Stimulated activated CD8-positive, alpha-beta memory T cell treated with anti-CD3 and anti-CD28 coated beads, Interleukin-4, amount 100 ng/mL, for 48 hours (primary cell): ENCODE results near the gene MIPOL1.
"Not testable (repeated sequence)": the region's sequence is repeated elsewhere in the genome, so short reads cannot be mapped to it uniquely, and the experiment has no call there.

Experiments
- DNase-seq: peaks from one replicate; pipeline ENCODE4 v3.0.0-alpha.2; 2020

The MIPOL1 gene

DNA sequence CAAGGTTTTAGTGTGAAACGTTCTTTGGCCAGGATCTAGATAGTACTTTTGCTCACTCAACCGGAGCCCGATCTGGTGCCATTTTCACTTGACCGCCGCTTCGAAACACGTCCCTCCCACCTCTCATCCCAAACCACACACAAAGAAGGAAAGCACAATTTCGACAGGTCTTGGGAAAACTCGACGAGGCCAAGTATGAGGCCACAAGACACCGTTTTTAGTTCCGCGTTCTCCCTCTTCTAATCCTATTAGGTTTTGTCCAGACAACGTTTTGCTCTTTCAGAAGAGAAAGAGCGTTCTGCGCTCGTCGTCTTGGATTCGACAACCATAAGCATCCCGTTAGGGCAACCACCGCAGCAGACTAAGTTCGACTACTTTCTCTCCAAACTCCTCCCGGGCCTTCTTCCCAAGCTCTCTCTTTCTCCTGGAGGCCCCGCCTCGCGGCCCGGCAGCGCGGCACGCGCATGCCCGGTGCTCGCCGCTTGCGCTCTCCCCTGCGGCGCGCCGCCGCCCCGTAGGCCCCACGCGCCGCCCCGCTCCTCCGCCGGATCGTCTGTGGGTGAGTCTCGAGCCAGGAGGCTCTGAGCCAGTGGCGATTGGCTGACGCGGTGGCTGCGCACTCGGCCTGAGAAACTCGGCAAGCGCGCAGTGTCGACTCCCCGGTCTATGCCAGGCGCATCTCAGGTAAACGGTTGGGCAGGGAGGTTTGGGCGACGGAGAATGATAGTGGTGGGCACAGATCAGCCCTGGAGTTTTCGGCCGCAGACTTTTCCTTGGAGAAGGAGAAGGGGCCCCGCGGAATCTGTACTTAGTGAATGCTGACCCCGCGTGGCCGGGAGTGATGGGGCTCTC, at the start of gene MIPOL1:
Gene MIPOL1 (plus strand): TSS at position 517 of the 852 bp plus-strand sequence. CDS start 49,952 bp downstream, outside the sequence.
- DNase-seq: peak; percentile 33

DNA sequence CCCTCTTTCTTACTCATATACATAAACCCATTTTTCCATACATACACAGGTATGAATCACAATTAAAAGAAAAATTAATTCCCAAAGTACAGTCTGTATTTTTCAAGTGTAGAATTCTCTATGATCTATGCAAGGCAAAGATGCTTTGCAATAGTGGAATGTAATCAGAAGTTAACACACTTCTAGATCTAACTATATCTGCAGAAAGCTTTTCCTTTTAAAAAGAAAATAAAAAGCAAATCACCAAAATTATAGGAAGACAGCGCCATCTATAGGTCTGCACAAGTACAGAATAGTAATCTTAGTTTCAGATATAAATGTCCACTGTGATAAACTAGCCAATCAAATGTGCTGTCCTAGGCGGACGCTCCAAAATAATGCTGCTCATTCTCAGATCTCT, 47.3 kb upstream of the MIPOL1 start:
- DNase-seq: no peak

DNA sequence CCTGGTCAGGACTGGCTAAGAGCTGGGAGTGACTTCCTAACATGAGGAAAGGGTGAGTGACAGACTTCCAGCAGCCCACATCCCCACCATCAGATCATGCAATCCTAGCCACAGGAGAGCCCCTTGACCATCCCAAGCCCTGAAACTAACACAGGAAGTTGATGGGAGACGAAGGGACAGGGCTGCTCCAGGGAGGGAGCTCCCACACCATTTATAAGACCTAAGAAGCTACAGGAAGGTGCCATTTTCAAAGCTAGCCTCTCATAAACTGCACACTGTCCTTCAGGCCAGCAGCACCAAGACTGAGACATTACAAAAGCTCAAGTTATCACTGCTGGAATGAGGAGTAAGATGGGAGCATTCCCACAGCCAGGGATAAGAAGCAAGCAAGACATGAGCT, 44.7 kb upstream of the MIPOL1 start:
- DNase-seq: no peak

DNA sequence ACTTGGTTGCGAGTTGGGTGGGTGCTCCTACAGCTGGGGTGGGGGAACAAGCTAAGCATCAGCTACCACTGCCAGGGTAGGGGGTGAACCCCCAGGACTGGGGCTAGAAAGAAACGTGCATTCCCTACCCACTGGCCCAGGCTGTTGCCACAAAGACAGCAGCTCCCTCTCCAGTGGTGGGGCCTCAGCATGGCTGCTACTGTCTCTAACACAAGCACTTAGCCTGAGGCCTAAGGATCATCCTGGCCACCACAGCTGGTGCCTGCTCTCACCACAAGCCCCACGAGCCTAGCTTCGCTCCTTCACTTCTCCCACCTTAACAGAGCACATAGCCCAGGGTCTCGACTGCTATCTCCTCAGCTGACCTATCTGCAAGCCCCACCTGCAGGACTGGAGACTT, 44.3 kb upstream of the MIPOL1 start:
- DNase-seq: no peak

- DNase-seq: no peak
These were observed 39.8 kb upstream of the MIPOL1 start for GRCh38 chr14:37157987-37158386.

GRCh38 chr14:37162307-37162706, 35.4 kb upstream of the MIPOL1 start:
- DNase-seq: not testable (repeated sequence)

DNA sequence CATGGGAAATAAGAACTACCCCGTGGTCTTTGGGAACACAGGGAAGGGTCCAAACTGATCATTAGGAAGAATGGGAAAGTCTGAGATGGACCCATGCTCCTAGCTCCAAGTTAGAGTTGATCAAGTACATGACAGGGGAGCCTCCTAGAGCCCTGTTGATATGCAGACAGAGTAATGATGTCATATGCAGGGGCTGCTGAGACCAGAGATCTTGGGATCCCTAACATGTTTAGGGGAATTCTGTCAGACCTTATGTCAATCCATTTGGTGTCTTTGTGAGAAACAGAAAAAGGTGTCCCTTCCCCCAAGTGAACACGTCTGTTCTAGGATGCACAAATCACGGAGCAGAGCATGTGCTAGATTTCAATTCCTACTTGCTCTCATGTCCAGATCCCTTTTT, 31.9 kb upstream of the MIPOL1 start:
- DNase-seq: no peak

DNA sequence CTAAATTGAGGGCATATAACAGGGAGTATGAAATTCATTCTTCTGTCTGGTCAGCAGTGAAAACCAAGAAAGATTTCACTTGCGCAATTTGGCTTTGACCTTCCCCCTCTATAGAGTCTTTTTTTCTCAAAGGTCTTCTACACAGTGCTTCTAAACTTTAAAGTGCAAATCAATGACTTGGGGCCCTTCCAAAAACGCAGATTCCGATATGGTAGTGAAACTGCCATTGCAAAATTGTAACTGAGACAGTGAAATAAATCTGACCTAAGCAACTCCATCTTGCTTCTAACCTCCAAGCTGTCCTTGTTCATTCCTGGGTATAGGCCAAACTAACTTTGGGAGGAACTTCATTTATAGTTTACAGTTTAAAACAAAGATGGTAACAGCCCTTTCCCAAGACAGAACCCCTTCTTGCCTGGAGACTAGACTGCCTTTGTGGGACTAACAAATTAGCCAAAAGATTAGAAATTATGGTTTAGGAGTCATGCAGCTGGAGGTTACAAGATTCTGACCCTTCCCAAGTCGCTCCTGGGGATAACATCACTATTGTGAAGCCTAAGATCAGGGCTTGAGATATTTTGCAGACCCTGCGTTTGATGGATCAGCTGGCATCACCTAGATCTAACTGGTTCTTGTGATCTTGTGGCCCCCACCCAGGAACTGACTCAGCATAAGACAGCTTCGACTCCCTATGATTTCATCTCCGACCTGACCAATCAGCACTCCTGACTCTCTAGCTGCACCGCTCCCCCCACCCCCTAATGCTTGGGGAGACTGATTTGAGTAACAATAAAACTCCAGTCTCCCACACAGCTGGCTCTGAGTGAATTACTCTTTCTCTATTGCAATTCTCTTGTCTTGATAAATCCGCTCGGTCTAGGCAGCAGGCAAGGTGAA, 30.3 kb upstream of the MIPOL1 start:
- DNase-seq: no peak

GRCh38 chr14:37168721-37169120, 29.0 kb upstream of the MIPOL1 start:
- DNase-seq: no peak

GRCh38 chr14:37170237-37170636, 27.5 kb upstream of the MIPOL1 start:
- no peak for DNase-seq

DNA sequence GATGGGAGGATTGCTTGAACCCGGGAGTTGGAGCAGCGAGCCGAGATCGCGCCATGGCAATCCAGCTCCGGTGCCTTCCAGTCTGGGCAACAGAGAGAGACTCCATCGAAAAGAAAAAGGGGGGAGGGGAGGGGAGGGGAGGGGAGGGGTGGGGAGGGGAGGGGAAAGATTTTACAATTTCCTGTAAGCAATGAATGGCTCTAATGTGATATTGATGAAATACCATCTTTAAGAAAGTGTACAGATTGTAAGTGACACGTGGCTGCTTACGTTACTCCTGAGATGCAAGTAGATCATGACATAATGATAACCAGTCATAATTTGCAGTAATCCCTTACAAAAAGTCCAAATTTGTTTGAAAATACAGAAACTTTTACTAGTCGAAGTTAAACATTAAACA, 26.7 kb upstream of the MIPOL1 start:
- DNase-seq: no peak

GRCh38 chr14:37171678-37172023, 26.1 kb upstream of the MIPOL1 start:
- no peak for DNase-seq

GRCh38 chr14:37172024-37172869, 25.5 kb upstream of the MIPOL1 start, which contains the start of gene SLC25A21:
Gene SLC25A21, minus strand, starts transcription at chr14:37172606.
- peak; percentile 26 for DNase-seq

DNA sequence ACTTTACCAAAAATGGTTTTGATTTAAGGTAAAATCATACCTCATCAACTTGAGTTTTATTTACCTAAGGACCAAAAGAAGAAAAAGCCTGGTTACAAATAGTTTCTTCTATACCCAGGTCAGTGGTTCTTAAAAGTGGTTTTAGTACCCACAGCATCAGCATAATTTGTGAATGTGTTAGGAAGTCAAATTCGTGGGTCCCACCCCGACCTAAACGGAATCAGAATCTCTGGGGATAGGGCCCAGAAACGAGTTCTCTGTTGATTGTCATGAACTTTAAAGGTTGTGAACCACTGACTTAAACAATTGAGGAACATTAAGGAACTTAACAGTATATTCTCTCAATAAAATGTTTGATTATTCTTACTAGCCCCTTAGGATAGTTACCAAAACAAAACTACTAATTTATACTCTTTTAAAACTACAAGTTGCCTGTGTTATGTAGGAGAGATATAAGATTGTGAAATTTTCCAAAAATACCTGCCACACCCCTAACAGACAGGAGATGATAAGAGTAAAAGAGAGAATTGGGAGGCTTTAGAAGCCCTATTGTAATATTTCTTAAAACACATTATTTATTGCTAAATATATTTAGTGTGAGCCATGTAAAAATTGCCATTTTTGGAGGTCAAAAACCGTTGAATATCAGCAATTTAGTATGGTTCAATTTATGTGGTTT, 24.7 kb upstream of the MIPOL1 start:
- no peak for DNase-seq

- no peak for DNase-seq
These were observed 17.7 kb upstream of the MIPOL1 start for GRCh38 chr14:37179896-37180502.

DNA sequence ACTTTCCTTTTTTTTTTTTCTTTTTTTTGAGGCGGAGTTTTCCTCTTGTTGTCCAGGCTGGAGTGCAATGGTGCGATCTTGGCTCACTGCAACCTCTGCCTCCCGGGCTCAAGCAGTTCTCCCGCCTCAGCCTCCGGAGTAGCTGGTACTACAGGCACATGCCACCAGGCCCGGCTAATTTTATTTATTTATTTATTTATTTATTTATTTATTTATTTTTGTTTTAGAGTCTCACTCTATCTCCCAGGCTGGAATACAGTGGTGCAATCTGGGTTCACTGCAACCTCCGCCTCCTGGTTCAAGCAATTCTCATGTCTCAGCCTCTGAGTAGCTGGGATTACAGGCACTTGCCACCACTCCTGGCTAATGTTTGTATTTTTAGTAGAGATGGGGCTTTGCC, 16.9 kb upstream of the MIPOL1 start:
- not testable (repeated sequence) for DNase-seq

GRCh38 chr14:37181441-37181840, 16.3 kb upstream of the MIPOL1 start:
- no peak for DNase-seq

DNA sequence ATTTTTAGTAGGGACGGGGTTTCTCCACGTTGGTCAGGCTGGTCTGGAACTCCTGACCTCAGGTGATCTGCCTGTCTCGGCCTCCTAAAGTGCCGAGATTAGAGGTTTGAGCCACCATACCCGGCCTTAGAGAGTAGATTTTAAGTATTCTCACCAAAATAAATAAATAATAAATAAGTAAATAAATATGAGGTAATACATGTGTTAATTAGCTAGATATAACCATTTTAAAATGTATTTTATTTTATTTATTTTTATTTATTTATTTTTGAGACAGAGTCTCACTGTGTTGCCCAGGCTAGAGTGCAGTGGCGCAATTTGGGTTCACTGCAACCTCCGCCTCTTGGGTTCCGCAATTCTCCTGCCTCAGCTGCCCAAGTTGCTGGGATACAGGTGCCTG, 13.2 kb upstream of the MIPOL1 start:
- DNase-seq: not testable (repeated sequence)

- no peak for DNase-seq
These were observed 12.1 kb upstream of the MIPOL1 start for GRCh38 chr14:37185670-37186069.

GRCh38 chr14:37186865-37187264, 10.9 kb upstream of the MIPOL1 start:
- no peak for DNase-seq

GRCh38 chr14:37187294-37187693, 10.4 kb upstream of the MIPOL1 start:
- no peak for DNase-seq
